ENCODE results near the gene FCN2. TPM values are rescaled to one million over a fixed set of nuclear protein-coding genes. Genes with fewer than 3 reads are reported as not detected.

FCN2 gene
- total RNA-seq, 1 donor from 2014 or later = not detected

GRCh38 chr9:134929193-134930158, 48.9 kb downstream of the FCN2 start:
- no peaks in the 10 kb centered on the region for H3K27me3 ChIP-seq (ENCODE audit: control insufficient read depth, insufficient read depth, low read length)
- H3K36me3 ChIP-seq (ENCODE audit: control insufficient read depth, insufficient read depth, low read length) = no peaks in the 10 kb centered on the region
- H3K4me3 ChIP-seq (ENCODE audit: low read depth, low read length) = no peak overlapping the region
- TF ChIP-seq CTCF (IDR thresholded peaks at IDR 0.05; ENCODE audit: insufficient read depth, low read length, severe bottlenecking) = no peak
- no peak for DNase-seq (ENCODE audit: low read depth)
- no peak for FAIRE-seq

GRCh38 chr9:134930398-134930797, 49.8 kb downstream of the FCN2 start:
- H3K27me3 ChIP-seq (ENCODE audit: control insufficient read depth, insufficient read depth, low read length) = no peaks in the 10 kb centered on the region
- FAIRE-seq (no peak), DNase-seq (ENCODE audit: low read depth) (no peak)
- H3K4me3 ChIP-seq (ENCODE audit: low read depth, low read length) = no peak overlapping the region
- H3K36me3 ChIP-seq (ENCODE audit: control insufficient read depth, insufficient read depth, low read length) = no peaks in the 10 kb centered on the region
- TF ChIP-seq CTCF (IDR thresholded peaks at IDR 0.05; ENCODE audit: insufficient read depth, low read length, severe bottlenecking) = no peak

GRCh38 chr9:134932171-134932570, 51.6 kb downstream of the FCN2 start:
- H3K4me3 ChIP-seq (ENCODE audit: low read depth, low read length) = no peak overlapping the region
- no peaks in the 10 kb centered on the region for H3K36me3 ChIP-seq (ENCODE audit: control insufficient read depth, insufficient read depth, low read length)
- DNase-seq (ENCODE audit: low read depth) = no peak
- no peak for FAIRE-seq
- no peaks in the 10 kb centered on the region for H3K27me3 ChIP-seq (ENCODE audit: control insufficient read depth, insufficient read depth, low read length)
- no peak for TF ChIP-seq CTCF (IDR thresholded peaks at IDR 0.05; ENCODE audit: insufficient read depth, low read length, severe bottlenecking)

- Histone ChIP-seq H3K36me3 (ENCODE audit: control insufficient read depth, insufficient read depth, low read length) (no peaks in the 10 kb centered on the region), H3K4me3 (ENCODE audit: low read depth, low read length) (no peak overlapping the region), H3K27me3 (ENCODE audit: control insufficient read depth, insufficient read depth, low read length) (no peaks in the 10 kb centered on the region)
- DNase-seq (ENCODE audit: low read depth) (no peak), FAIRE-seq (no peak)
- TF ChIP-seq CTCF (IDR thresholded peaks at IDR 0.05; ENCODE audit: insufficient read depth, low read length, severe bottlenecking) = no peak
These were observed 52.0 kb downstream of the FCN2 start for GRCh38 chr9:134932606-134933005.

GRCh38 chr9:134933076-134933659, 52.6 kb downstream of the FCN2 start:
- DNase-seq (ENCODE audit: low read depth) = no peak
- no peak for FAIRE-seq
- Histone ChIP-seq H3K27me3 (ENCODE audit: control insufficient read depth, insufficient read depth, low read length) (no peaks in the 10 kb centered on the region), H3K4me3 (ENCODE audit: low read depth, low read length) (no peak overlapping the region), H3K36me3 (ENCODE audit: control insufficient read depth, insufficient read depth, low read length) (no peaks in the 10 kb centered on the region)
- TF ChIP-seq CTCF (IDR thresholded peaks at IDR 0.05; ENCODE audit: insufficient read depth, low read length, severe bottlenecking) = no peak

All from bronchial epithelial cell (primary cell).